HEK293 (cell line): ENCODE measurements around the gene SLFNL1.

Source experiments
- CTCF ChIP-seq: fragments of 450-650 bp; formaldehyde crosslinking; IDR thresholded peaks from 2 replicates; pipeline ENCODE4 v1.5.1; 2016; ENCODE audit warnings: missing biosample characterization, missing genetic modification characterization
- EGR2 ChIP-seq: fragments of 450-650 bp; formaldehyde crosslinking; IDR thresholded peaks from 2 replicates; pipeline ENCODE4 v1.5.1; 2016; ENCODE audit warnings: low read depth, missing biosample characterization, missing genetic modification characterization
- FEZF1 ChIP-seq: fragments of 450-650 bp; formaldehyde crosslinking; IDR thresholded peaks from 2 replicates; pipeline ENCODE4 v1.5.1; 2016; ENCODE audit warnings: missing biosample characterization, missing genetic modification characterization
- KLF16 ChIP-seq: fragments of 450-650 bp; formaldehyde crosslinking; IDR thresholded peaks from 2 replicates; pipeline ENCODE4 v1.5.1; 2017; ENCODE audit warnings: missing biosample characterization, missing genetic modification characterization
- KLF8 ChIP-seq: fragments of 450-650 bp; formaldehyde crosslinking; IDR thresholded peaks from 2 replicates; pipeline ENCODE4 v1.5.1; 2016; ENCODE audit warnings: missing biosample characterization, missing genetic modification characterization
- PRDM10 ChIP-seq: fragments of 450-650 bp; formaldehyde crosslinking; IDR thresholded peaks from 2 replicates; pipeline ENCODE4 v1.5.1; 2016; ENCODE audit warnings: missing biosample characterization, missing genetic modification characterization
- TCF7L2 ChIP-seq: IDR thresholded peaks from 2 replicates; pipeline ENCODE4 v1.6.1; 2011; ENCODE audit warnings: low read depth, mild to moderate bottlenecking, inconsistent platforms, low read length, moderate library complexity, borderline replicate concordance
- ZBTB44 ChIP-seq: fragments of 450-650 bp; IDR thresholded peaks from 2 replicates; pipeline ENCODE4 v1.5.1; 2018; ENCODE audit warnings: missing biosample characterization, mild to moderate bottlenecking, missing genetic modification characterization
- ZNF274 ChIP-seq, 2 experiments: fragments of 200-500 bp in 1 of 2; fragments of 450-650 bp in 1 of 2; sonication (Bioruptor generic) in 1 of 2; formaldehyde crosslinking in 1 of 2; IDR thresholded peaks; 2 replicates each; pipeline versions ENCODE4 v1.5.1 to v1.6.1; 2014 to 2016; ENCODE audit warnings: borderline replicate concordance in 1 of 2, inconsistent platforms in 1 of 2, low read length in 1 of 2, missing biosample characterization in 1 of 2, missing genetic modification characterization in 1 of 2
- ZNF645 ChIP-seq: fragments of 450-650 bp; formaldehyde crosslinking; IDR thresholded peaks from 2 replicates; pipeline ENCODE4; 2016; ENCODE audit warnings: missing biosample characterization, missing genetic modification characterization
- ZNF660 ChIP-seq: fragments of 450-650 bp; IDR thresholded peaks from 2 replicates; pipeline ENCODE4 v1.5.1; 2018; ENCODE audit warnings: missing biosample characterization, mild to moderate bottlenecking, missing genetic modification characterization
- ZNF677 ChIP-seq: fragments of 450-650 bp; IDR thresholded peaks from 2 replicates; pipeline ENCODE4 v1.5.0; 2018; ENCODE audit warnings: missing biosample characterization, mild to moderate bottlenecking, missing genetic modification characterization, moderate library complexity

- TF ChIP-seq ZNF274 (IDR thresholded peaks at IDR 0.05; ENCODE audit: low read length): no peak
- TF ChIP-seq ZNF274 (tag by site-specific recombination; IDR thresholded peaks at IDR 0.05; ENCODE audit: borderline replicate concordance): no peak
- TF ChIP-seq KLF16 (tag by site-specific recombination): no peak
- TF ChIP-seq CTCF: no peak
- TF ChIP-seq ZNF677: no peak
- TF ChIP-seq ZBTB44: no peak
- TF ChIP-seq PRDM10: no peak
- TF ChIP-seq EGR2 (tag by site-specific recombination): no peak
- TF ChIP-seq TCF7L2: no peak
- no peak for TF ChIP-seq ZNF645 (tag by site-specific recombination)
- no peak for TF ChIP-seq FEZF1 (tag by site-specific recombination)
- TF ChIP-seq ZNF660 (tag by site-specific recombination): no peak
- TF ChIP-seq KLF8 (tag by site-specific recombination): no peak
Observed at GRCh38 chr1:41045740-41046139, 24.2 kb upstream of the SLFNL1 start.
